Measurements from ENCODE around the gene ELFN1.
"Not testable (repeated sequence)": the region's sequence is repeated elsewhere in the genome, so short reads cannot be mapped to it uniquely, and the experiment has no call there.

The ELFN1 gene

DNA sequence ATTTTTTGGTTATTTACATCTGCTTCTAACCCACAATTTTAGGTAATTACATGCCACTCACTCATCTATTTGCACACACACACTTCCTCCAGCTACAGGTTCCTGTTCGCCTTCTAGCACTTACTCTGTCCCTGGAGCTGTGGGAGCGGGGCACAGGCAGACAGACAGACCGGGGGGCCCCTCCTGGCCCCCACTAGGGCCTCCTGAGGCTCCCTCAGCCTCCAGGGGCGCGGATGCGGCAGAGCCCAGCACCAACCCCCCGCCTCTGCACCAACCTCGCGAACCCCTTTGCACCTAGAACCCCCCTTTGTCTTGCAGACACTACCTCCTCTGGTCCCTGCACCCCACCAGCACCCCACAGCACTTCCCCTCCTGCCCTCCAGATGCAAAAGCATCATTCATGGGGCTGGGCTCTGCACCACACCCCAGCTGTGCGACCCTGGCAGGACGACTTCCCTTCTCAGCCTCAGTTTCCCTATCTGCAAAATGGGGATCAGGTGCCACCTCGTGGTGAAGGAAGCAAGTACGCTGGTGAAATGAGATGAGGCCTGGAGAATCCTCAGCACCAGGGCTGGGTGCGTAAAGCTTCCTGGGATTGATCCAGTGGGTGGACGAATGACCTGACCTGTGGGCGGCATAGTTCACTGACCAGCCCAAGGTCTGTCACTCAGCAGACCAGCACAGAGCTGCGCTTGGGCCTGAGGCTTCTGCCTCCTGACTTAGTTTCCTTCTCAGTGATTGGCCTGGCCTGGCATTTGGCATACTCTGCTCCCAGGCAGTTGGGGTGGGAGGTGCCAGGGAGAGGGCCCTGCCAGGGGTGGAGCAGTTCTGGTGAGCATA lies 37.9 kb downstream of the ELFN1 start:
- in situ Hi-C loops (cut with MboI; ENCODE audit: low sequenced_read_pairs): no loop called here

DNA sequence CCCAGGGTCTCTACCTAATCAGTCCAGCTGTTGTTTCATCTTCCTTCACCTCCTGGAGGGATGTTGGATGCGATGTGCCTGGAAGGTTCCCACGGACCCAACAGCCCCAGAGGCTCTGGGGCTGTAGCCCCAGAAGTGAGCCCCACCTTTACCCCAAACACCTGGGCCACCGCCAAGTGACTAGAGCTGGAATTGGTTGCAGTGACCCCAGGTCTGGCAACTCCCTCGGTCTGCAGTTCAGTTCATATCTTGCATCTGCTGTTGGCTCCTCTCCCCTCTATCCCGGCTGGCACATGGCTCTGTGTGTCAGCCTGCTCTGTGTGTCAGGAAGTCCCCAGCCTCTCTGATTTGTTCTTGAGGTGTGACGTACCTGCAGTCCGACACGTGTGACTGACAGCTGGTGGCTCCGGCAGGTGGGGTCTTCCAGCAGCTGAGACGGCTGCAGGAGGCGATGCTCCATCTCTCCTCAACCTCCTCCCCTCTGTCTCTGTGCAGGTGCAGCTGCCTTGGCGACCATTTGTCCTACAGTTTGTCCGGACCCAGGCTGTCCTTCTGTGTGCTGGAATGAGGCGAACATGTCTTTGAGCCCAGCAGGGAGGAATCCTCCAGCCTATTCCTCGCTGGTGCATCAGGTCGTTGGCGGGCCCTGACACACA lies 38.6 kb downstream of the ELFN1 start:
- in situ Hi-C loops (cut with MboI; ENCODE audit: low sequenced_read_pairs): no loop called here

- in situ Hi-C loops (cut with MboI; ENCODE audit: low sequenced_read_pairs): no loop called here
These were observed 39.2 kb downstream of the ELFN1 start for GRCh38 chr7:1709281-1709680.

GRCh38 chr7:1709900-1710299 lies 39.8 kb downstream of the ELFN1 start:
- in situ Hi-C loops (cut with MboI; ENCODE audit: low sequenced_read_pairs): no loop called here

DNA sequence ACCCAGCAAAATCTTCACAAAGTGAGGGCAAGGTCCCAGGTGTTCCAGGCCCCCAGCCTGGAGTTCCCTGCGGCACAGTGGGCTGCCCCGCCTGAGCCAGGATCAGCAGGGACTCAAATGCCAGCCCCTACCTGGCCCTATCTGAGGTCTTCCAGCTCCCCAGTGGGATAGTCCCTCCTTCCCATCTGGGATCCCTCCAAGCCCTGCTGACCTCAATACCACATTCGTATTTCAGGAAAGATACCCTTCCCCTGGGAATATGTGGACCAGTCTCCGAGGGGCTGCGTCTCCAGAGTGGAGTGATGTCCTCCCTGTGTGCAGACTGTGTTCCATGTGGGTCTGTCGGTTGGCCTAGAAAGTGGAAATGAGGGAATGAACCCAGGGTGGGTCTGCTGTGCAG lies 40.9 kb downstream of the ELFN1 start:
- in situ Hi-C loops (cut with MboI; ENCODE audit: low sequenced_read_pairs): no loop called here

GRCh38 chr7:1712907-1713501 lies 42.9 kb downstream of the ELFN1 start:
- in situ Hi-C loops (cut with MboI; ENCODE audit: low sequenced_read_pairs): no loop called here

DNA sequence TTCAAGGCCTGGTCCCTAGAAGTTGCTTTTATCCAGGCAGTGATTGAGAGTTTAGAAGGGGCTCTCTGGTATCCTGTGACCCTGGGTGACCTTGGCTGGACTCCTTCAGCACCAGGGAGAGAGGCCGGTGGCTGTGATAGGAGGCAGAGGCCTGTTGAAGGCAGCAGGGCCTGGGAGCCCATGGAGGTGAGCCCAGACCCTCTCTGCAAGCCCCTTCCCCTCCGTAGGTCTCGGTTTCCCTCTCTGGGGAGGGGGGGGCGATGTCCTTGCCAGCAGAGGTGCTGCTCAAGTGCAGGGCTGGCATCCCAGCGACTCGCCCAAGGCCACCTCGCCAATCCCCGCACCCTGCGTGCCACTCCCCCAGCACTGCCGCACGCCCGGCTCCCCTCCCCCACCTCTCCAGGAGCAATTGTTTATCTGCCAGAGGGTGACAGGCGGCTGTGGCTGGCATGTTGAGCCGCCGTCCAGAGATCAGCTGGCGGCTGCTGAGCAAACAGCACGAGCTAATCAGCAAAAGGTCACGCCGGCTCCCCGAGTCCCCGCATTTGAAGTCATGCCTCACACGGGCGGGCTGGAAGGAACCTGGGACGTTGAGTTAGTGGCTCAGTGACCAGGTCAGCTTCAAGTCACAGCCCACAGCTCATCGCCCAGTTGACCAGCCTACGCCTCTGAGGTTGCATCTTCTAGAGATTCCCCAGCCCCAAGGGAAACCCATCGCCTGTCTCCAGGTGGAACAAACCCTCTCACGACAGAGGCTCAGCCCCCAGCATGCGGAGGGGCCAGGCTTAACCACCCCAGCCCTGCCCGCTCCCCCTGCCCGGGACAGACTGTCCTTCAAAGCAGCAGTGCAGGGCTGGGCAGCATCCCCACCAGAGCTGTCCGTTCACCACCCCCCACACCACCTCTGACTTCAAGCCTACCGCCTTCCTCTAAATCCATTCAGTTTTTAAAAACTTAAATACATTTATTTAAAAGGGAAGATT lies 43.7 kb downstream of the ELFN1 start:
- in situ Hi-C loops (cut with MboI; ENCODE audit: low sequenced_read_pairs): no loop called here

GRCh38 chr7:1714583-1715330 lies 44.7 kb downstream of the ELFN1 start:
- in situ Hi-C loops (cut with MboI; ENCODE audit: low sequenced_read_pairs): no loop called here

DNA sequence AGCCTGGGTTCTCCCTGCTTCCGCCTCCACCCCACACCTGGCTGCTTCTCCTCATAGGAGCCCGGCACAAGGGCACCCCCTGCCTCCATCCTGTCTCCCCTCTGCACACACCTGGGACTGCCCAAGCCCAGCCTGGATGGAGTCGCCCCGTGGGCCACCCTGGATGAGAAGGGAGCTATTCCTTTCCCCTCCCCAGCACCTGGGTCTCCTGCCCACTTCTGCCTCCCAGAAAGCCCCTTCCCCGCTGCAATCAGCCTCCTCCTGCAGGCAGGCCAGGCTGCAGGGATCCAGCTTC lies 45.2 kb downstream of the ELFN1 start:
- in situ Hi-C loops (cut with MboI; ENCODE audit: low sequenced_read_pairs): no loop called here

GRCh38 chr7:1715671-1716074 lies 45.6 kb downstream of the ELFN1 start:
- in situ Hi-C loops (cut with MboI; ENCODE audit: low sequenced_read_pairs): no loop called here

GRCh38 chr7:1716263-1717094 lies 46.4 kb downstream of the ELFN1 start:
- in situ Hi-C loops (cut with MboI; ENCODE audit: low sequenced_read_pairs): no loop called here

DNA sequence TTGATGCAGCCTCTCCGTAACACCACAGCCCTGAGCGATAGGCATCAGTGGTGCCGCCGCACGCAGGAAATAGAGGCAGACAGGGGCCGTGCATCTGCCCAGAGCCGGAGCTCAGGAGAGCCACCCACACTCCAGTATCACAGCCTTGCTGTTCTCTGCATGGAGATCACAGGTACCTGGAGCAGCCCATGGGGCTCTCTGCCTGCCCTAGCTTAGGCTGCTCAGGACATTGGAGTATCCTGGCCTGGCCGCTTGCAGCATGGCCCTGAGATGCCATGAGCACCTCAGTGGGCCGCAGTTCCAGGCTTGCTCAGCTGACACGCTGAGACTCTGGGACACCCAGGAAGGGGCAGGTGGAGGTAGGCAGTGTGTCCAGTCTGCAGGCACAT lies 47.0 kb downstream of the ELFN1 start:
- in situ Hi-C loops (cut with MboI; ENCODE audit: low sequenced_read_pairs): no loop called here

DNA sequence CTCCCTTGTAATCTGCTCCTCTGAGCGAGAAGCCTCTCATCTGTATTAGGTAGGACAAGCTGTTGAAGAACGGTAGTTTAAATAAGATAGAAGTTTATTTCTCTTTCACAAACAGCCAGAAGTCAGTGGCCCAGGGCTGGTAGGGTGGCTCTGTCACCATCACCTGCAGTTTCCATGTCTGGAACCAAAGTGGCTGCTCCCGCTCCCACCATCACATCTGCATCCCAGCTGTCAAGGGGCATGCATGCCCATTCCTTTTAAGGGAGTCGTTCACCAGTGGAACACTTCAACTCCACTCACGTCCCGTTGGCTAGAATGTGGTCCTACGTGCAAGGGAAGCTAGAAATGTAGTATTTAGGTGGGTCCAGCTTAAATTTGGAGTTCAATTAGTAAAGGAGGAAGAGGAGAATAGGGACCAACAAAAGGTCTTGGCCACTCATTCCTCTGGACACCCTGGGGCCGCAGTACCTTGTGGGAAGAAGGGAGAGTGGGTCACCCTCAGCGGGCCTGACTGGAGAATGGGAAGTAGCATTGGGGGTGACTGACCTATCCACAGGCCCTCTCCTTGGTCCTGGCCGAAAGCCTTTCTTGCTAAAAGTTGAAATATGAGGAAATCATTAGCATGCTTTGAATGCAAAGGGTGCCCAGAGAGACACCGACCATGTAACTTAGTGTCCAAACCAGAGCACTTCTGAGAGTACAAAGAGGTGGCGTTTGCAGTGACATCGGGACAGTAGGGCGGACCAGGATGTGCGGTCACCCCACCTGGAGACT lies 48.0 kb downstream of the ELFN1 start:
- in situ Hi-C loops (cut with MboI; ENCODE audit: low sequenced_read_pairs): no loop called here

- in situ Hi-C loops (cut with MboI; ENCODE audit: low sequenced_read_pairs): not testable (repeated sequence)
These were observed 48.8 kb downstream of the ELFN1 start for GRCh38 chr7:1718850-1719249.

DNA sequence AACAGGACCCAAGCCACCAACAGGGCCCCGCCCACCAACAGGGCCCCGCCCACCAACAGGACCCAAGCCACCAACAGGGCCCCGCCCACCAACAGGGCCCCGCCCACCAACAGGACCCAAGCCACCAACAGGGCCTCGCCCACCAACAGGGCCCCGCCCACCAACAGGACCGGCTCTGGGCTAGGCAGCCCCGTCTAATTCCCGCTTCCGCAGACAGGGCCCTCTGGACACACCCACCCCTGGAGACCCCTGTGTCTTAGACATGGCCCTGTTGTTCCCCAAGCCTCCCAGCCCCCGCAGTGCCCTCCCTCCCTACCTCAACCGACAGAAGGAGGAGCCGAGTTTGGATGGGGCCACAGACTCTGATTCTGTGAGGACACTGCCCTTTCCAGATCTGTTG lies 49.2 kb downstream of the ELFN1 start:
- in situ Hi-C loops (cut with MboI; ENCODE audit: low sequenced_read_pairs): not testable (repeated sequence)

GRCh38 chr7:1719913-1720312 lies 49.8 kb downstream of the ELFN1 start:
- in situ Hi-C loops (cut with MboI; ENCODE audit: low sequenced_read_pairs): no loop called here

GRCh38 chr7:1720326-1720725 lies 50.2 kb downstream of the ELFN1 start:
- in situ Hi-C loops (cut with MboI; ENCODE audit: low sequenced_read_pairs): no loop called here

- in situ Hi-C loops (cut with MboI; ENCODE audit: low sequenced_read_pairs): no loop called here
These were observed 51.1 kb downstream of the ELFN1 start for GRCh38 chr7:1721047-1721690.
